Stimulated activated CD4-positive, alpha-beta T cell treated with anti-CD3 and anti-CD28 coated beads, Interleukin-15, amount 100 ng/mL, for 48 hours (primary cell): ENCODE measurements around the gene TUBA8.
"Not testable (repeated sequence)": the region's sequence is repeated elsewhere in the genome, so short reads cannot be mapped to it uniquely, and the experiment has no call there.

ENCODE experiments used
- DNase-seq, 2 donors: peaks; one replicate each; pipeline ENCODE4 v3.0.0-alpha.2; 2020; ENCODE audit warnings: low read depth in 2 of 2

Gene TUBA8

GRCh38 chr22:18110194-18110953 lies at the start of gene TUBA8:
TUBA8 (plus strand) TSS chr22:18110809; CDS start chr22:18110866, 57 bp downstream.
- no peak for DNase-seq

- DNase-seq, result no peak
Observed at GRCh38 chr22:18062421-18062820, 48.2 kb upstream of the TUBA8 start.

- no peak for DNase-seq
Observed at GRCh38 chr22:18063306-18063705, 47.3 kb upstream of the TUBA8 start.

GRCh38 chr22:18063715-18064114 lies 46.9 kb upstream of the TUBA8 start:
- DNase-seq, result not testable (repeated sequence)

GRCh38 chr22:18064636-18065035 lies 46.0 kb upstream of the TUBA8 start:
- DNase-seq, result no peak

DNA sequence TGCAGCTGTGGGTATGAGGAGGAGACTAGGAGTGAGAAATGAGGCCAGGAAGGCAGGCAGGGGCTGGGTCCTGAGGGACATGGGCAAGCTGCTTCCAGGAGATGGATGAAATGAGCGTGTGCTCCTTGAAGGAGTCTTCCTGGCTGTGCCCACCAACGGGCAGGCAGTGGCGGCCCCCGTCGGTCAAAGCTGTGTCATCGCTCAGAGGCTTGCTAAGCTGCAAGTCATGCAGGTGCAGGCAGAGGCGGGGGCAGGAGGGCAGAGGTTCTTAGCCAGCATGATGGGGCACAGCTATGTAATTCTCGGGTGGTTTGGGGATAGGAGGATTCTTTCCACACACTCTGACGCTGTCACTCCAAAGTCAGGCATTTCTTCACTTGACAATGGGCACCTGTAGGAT lies 45.4 kb upstream of the TUBA8 start:
- no peak for DNase-seq

DNA sequence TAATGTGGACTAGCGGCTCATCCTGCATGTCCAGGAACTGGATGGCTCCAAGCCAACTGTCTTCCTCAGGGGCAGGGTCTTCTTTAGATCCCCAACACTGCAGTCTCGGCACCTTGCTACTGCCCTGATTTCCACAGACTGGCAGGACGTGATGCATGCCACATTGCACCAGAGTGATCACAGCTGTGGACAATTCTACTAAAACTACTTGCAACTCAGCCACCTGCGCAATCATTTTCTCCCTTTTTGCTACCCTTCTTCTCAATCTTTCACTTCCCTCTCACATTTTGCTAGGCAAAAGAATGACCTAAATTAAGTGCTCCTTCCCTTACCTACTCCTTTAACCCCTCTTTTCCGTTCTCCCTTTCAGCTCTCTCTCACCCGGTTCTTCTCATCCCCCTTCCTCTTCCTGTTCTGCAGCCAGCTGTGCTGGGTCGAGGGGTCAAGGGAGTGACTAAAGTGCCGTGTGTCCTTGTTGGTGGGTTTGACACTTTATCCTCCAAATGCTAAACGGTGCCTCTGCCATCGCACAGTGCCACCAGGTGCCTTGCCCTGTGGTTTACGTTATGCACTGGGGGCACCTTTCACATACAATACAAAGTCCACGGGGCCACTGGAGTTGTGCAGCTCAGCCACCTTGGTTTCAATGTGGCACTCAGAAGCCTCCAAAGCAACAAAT lies 44.3 kb upstream of the TUBA8 start:
- DNase-seq, result no peak

DNA sequence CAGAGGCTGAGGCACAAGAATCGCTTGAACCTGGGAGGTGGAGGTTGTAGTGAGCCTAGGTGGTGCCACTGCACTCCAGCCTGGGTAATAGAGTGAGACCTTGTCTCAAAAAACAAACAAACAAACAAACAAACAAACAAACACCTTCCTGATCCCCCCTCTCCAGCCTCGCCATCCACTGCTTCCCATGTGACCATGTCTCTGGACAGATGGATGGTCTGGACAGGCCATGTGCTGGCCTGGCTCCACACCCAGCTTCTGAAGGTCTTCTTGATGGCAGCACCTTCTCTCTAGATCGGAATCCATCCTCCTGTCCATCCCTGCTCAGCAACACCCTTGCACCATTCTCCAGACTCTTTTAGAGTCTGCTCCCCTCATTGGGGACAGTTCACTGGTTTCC lies 43.5 kb upstream of the TUBA8 start:
- DNase-seq, result no peak

DNA sequence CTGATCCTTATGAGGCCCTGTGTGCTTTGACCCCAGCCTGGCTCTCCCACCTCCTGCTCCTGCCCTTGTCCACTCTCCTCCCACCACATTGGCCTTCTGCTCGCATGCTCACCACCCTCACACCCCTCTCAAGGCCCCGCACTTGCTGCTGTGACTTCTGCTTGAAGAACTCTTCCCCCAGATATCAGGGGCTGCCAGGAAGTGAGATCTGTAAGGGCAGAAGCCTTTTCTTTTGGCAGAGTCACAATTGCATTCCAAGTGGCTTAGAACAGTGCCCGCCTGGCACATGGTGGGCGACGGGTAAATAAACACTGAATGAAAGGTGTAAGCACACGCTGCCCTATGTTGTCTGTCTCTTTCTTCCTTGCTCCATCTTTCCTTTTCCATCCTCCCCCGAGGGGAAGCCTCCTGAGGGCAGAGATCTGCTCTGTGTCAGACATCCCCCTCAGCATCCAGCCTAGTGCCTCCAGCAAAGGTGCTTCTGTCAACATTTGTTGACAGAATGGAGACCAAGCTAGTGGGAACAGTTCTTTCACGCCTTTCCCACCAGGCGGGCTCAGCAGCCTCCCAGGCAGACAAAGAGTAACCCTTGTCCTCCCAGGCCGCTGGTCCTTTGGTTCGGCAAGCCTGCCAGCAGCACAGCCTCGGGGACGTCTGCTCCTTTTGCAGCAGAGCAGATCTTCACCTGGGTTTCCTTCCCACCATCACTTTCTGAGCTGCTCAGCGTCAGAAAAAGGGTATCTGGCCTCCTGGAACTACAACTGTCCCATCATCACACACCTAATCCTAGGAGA lies 42.9 kb upstream of the TUBA8 start:
- no peak for DNase-seq

DNA sequence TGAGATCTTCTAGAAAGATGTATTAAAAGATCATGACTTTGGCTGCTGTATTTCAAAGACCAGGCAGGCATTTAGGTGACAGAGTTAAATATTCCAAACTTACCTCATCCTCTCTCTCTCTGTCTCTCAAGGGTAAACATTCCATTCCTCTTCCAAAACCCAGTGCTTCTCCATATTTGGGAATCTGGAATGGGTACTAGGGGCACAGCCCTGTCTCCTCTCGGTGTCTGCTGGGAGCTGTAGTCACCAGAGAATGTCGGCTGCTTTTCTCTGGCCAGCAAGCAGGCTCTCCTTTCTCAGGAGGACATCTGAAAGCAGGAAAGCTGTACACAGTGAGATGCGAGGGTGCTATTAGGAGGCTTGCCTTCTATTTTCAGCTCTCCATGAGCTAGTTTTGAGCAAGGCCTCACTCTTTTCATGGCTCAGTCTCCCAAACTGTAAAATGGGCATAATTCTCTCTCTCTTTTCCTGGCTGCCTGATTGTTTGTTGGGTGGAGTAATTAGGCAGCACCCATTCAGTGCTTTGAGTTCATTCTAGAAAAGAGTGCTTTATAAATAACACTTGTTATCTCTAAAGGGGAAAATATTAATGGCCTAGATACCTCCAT lies 42.1 kb upstream of the TUBA8 start:
- no peak for DNase-seq

DNA sequence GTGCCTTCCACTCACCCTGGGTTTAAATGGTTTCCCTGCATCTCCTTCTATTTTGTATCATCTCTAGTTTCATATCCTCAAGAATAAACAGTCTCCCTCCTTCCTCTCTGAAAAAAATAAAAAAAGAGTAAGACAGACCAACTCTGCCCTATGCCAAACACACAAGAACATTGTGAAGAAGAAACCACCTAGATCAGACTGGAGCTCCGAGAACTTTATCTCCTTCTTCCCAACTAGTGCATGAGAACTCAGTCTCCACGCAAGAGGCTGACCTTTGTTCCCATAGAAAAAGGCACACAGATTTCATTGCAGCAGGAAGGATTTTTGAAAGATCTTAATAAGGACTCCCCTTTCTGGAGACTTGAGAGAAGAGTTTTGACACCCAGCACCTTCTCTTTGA lies 41.6 kb upstream of the TUBA8 start:
- no peak for DNase-seq

DNA sequence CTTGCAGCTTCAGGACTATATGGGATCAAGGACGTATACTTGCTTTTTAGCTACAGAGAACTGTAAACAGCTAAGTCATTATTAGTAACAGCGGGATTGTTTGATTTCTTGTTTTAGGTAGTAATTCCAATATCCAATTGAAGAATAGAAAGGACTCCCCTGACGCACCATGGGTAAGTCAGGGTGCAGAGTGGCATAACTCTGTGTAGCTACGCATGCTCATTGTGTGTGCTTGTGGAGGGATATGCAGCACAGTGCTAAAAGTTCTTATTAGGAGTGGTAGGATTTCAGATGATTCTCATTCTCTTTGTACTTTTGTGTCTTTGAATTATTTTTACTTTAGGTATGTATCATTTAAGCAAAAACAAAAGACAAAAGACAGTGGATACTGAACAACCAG lies 40.6 kb upstream of the TUBA8 start:
- DNase-seq, result no peak

- DNase-seq, result no peak
Observed at GRCh38 chr22:18070556-18071306, 39.9 kb upstream of the TUBA8 start.

GRCh38 chr22:18071307-18071967 lies 39.2 kb upstream of the TUBA8 start:
- not testable (repeated sequence) for DNase-seq

DNA sequence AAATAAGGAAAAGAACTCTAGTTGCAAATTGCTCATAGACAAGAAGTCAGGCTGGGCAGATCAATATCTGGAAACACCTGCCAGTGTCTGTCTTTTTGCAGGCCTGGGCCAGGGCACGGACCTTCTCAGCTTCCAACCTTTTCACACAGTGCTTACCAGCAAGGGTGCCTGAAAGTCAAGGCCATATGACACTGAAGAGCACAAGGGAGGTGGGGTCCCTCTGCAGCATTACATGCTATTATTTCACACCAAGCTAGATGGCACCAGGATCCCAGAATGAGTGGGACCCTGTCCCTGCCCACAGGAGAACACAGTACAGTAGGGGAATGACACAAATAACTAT lies 38.7 kb upstream of the TUBA8 start:
- DNase-seq, result no peak

GRCh38 chr22:18073467-18073866 lies 37.1 kb upstream of the TUBA8 start:
- no peak for DNase-seq

- not testable (repeated sequence) for DNase-seq
Observed at GRCh38 chr22:18073927-18074326, 36.7 kb upstream of the TUBA8 start.

- DNase-seq, result no peak
Observed at GRCh38 chr22:18075101-18075719, 35.4 kb upstream of the TUBA8 start.

DNA sequence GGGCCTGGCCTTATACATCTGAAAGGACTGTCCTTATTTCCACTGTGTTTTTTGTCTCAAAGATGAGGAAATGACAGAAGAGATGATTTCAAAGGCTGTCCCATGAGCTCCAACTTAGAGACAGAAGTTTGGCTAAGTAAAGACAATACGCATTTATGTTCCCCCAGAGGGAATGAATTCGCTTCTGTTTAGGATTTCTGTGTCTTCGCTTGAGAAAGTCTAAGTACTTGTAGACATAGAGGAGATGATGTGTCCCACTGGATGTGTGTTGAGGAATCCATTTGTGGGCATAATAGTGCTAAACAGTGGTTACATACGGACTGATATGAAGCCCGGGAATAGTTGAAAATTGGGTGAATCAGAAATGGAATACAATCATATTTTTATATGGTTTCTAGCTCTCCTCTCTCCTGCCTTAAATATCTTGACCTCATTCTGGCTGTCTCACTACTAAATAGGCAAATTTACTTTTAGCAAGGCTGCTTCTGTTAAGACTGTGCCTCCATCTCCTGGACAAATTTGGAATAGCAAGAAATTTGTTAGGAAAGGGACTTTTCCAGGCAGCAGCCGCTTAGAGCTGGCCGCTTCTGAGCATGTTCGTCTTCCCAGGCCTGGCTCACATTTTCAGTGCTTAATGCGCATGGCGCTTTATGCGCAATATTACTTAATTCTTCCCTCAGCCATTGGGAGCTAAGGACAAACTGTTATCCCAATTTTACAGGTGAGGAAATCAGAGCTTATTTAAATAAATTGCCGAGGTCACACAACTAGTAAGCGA lies 34.7 kb upstream of the TUBA8 start:
- DNase-seq, result peak in 1 of 2 donors; percentile 15
